Liver (tissue), 9 donors: ENCODE data around the gene ZNF584. TPM values are rescaled to one million over a fixed set of nuclear protein-coding genes. Genes with fewer than 3 reads are reported as not detected.
A peak's percentile ranks its signal among the peaks of the same experiment; 100 is the strongest.

ENCODE experiments used
- DNase-seq: peaks from one replicate; pipeline ENCODE4 v3.0.0-alpha.2; 2017; ENCODE audit warnings: low spot score
- H3K27ac ChIP-seq, 2 donors: one replicate each; pipeline ENCODE4 v1.7.0; 2013; ENCODE audit warnings: inconsistent platforms in 2 of 2, low read length in 2 of 2, control low read depth in 1 of 2, low read depth in 1 of 2, mild to moderate bottlenecking in 1 of 2
- H3K27me3 ChIP-seq, 4 donors: one replicate each; pipeline versions ENCODE4 v1.6.1 to v1.7.0; 2013; ENCODE audit warnings: low read length in 3 of 4, inconsistent platforms in 1 of 4, mild to moderate bottlenecking in 1 of 4, moderate library complexity in 1 of 4; ENCODE audit not compliant: control insufficient read depth in 4 of 4, insufficient read depth in 4 of 4
- H3K36me3 ChIP-seq, 4 donors: one replicate each; pipeline versions ENCODE4 v1.6.1 to v1.7.0; 2013; ENCODE audit warnings: low read length in 3 of 4, mild to moderate bottlenecking in 3 of 4, low read depth in 1 of 4, moderate library complexity in 1 of 4; ENCODE audit not compliant: control insufficient read depth in 4 of 4, insufficient read depth in 3 of 4
- H3K4me1 ChIP-seq, 4 donors: one replicate each; pipeline versions ENCODE4 v1.6.1 to v1.7.0; 2013; ENCODE audit warnings: low read length in 3 of 4, mild to moderate bottlenecking in 3 of 4, moderate library complexity in 1 of 4; ENCODE audit not compliant: control insufficient read depth in 4 of 4, insufficient read depth in 4 of 4
- H3K4me3 ChIP-seq, 3 donors: one replicate each; pipeline versions ENCODE4 v1.6.1 to v1.7.0; 2013; ENCODE audit warnings: low read length in 3 of 3, control low read depth in 1 of 3, low read depth in 1 of 3, mild to moderate bottlenecking in 1 of 3
- H3K9ac ChIP-seq, 2 donors: one replicate each; pipeline ENCODE4 v1.7.0; 2013; ENCODE audit warnings: low read length in 2 of 2, mild to moderate bottlenecking in 2 of 2, moderate library complexity in 2 of 2, control low read depth in 1 of 2, low read depth in 1 of 2
- H3K9me3 ChIP-seq, 4 donors: one replicate each; pipeline versions ENCODE4 v1.6.1 to v1.7.0; 2013; ENCODE audit warnings: low read length in 3 of 4; ENCODE audit not compliant: control insufficient read depth in 4 of 4
- CTCF ChIP-seq: fragments of 150-350 bp; IDR thresholded peaks from 2 replicates; pipeline ENCODE4 v1.5.1; 2017; ENCODE audit warnings: improper control_type of control experiment, low read depth, low read length; ENCODE audit not compliant: missing input control
- EGR1 ChIP-seq, 2 donors: IDR thresholded peaks; 2 replicates each; pipeline ENCODE4 v1.6.1; 2016 to 2018; ENCODE audit warnings: antibody characterized with exemption in 2 of 2, low read depth in 2 of 2
- FOXA1 ChIP-seq: IDR thresholded peaks from 2 replicates; pipeline ENCODE4 v1.6.1; 2016; ENCODE audit warnings: antibody characterized with exemption
- FOXA2 ChIP-seq: IDR thresholded peaks from 2 replicates; pipeline ENCODE4 v1.6.1; 2016; ENCODE audit warnings: antibody characterized with exemption
- HNF4A ChIP-seq, 2 donors: conservative IDR thresholded peaks; 2 replicates each; pipeline ENCODE4 v1.6.1; 2016; ENCODE audit warnings: antibody characterized with exemption in 2 of 2, mild to moderate bottlenecking in 2 of 2
- HNF4G ChIP-seq: IDR thresholded peaks from 2 replicates; pipeline ENCODE4 v1.6.1; 2016; ENCODE audit warnings: antibody characterized with exemption
- JUND ChIP-seq, 2 donors: IDR thresholded peaks; 2 replicates each; pipeline ENCODE4 v1.6.1; 2016; ENCODE audit warnings: antibody characterized with exemption in 2 of 2
- MAX ChIP-seq: IDR thresholded peaks from 2 replicates; pipeline ENCODE4 v1.6.1; 2016; ENCODE audit warnings: antibody characterized with exemption
- NR2F2 ChIP-seq: IDR thresholded peaks from 2 replicates; pipeline ENCODE4 v1.6.1; 2016; ENCODE audit warnings: antibody characterized with exemption
- RAD21 ChIP-seq, 2 donors: IDR thresholded peaks; 2 replicates each; pipeline ENCODE4 v1.6.1; 2016; ENCODE audit warnings: antibody characterized with exemption in 2 of 2, mild to moderate bottlenecking in 2 of 2
- REST ChIP-seq: IDR thresholded peaks from 2 replicates; pipeline ENCODE4 v1.6.1; 2016; ENCODE audit warnings: antibody characterized with exemption, mild to moderate bottlenecking
- RXRA ChIP-seq, 2 donors: IDR thresholded peaks; 2 replicates each; pipeline ENCODE4 v1.6.1; 2017 to 2018; ENCODE audit warnings: antibody characterized with exemption in 2 of 2, mild to moderate bottlenecking in 1 of 2
- SP1 ChIP-seq: IDR thresholded peaks from 2 replicates; pipeline ENCODE4 v1.6.1; 2018; ENCODE audit warnings: antibody characterized with exemption, mild to moderate bottlenecking
- TAF1 ChIP-seq: conservative IDR thresholded peaks from 2 replicates; pipeline ENCODE4 v1.6.1; 2016; ENCODE audit warnings: antibody characterized with exemption, mild to moderate bottlenecking
- YY1 ChIP-seq: IDR thresholded peaks from 2 replicates; pipeline ENCODE4 v1.6.1; 2016; ENCODE audit warnings: antibody characterized with exemption, mild to moderate bottlenecking
- ZBTB33 ChIP-seq: IDR thresholded peaks from 2 replicates; pipeline ENCODE4 v1.6.1; 2016; ENCODE audit warnings: antibody characterized with exemption
- WGBS: extraction: QIAGEN DNeasy Blood & Tissue Kit; methylation state at CpG from one replicate; pipeline ENCODE4 v1.1.7; 2013; 5-methylcytosine and 5-hydroxymethylcytosine counted together
- polyA plus RNA-seq, 2 donors: library from polyadenylated mRNA; stranded (reverse) in 1 of 2; unstranded in 1 of 2; fragments of 200-250 nt in 1 of 2; fragments of >200 nt in 1 of 2; fragmentation: Nextera tagmentation in 1 of 2; extraction: Ambion mirVana in 1 of 2; gene quantifications; one replicate each; pipeline versions ENCODE4 v1.2.1 to v1.2.3, GENCODE V29; 2013 to 2015
- total RNA-seq, 2 donors: library from RNA; depleted of rRNA; stranded (reverse); fragments of >200 nt; gene quantifications; one replicate each; pipeline ENCODE4 v1.2.3, GENCODE V29; 2014
- donor health status: healthy.
- donor health status: healthy.
- donor health status: healthy.
- donor health status: healthy.
- donor health status: healthy.

The ZNF584 gene
- total and polyA plus RNA-seq, 4 donors: 3.6 to 12.6 (median 10.0) TPM

GRCh38 chr19:58385891-58386575 lies 22.4 kb upstream of the ZNF584 start:
- H3K9ac ChIP-seq: peak overlapping the region; percentile 61 to 95
- H3K27me3 ChIP-seq: no peaks in the 10 kb centered on the region
- whole genome bisulfite sequencing: 13% methylated on average over 36 of the region's 36 CpGs
- no peaks in the 10 kb centered on the region for H3K9me3 ChIP-seq
- peaks cover 4 to 17% (median 10%) of the 10 kb centered on the region in 4 donors for H3K36me3 ChIP-seq
- H3K27ac ChIP-seq: peak overlapping the region; percentile 99
- peak overlapping the region; percentile 72 to 91 (median 87) for H3K4me3 ChIP-seq
- DNase-seq: no peak
- TF ChIP-seq JUND (IDR thresholded peaks at IDR 0.05) (no peak), REST (no peak), ZBTB33 (no peak), FOXA2 (no peak), FOXA1 (no peak), NR2F2 (no peak)
- H3K4me1 ChIP-seq: peaks cover 14 to 33% (median 25%) of the 10 kb centered on the region in 4 donors

GRCh38 chr19:58386576-58387337 lies 21.7 kb upstream of the ZNF584 start, which contains the start of gene RPS5:
TSS of gene RPS5 (plus strand) at chr19:58387269. CDS start at chr19:58388138, 869 bp downstream.
- H3K4me3 ChIP-seq: peak within 1 kb of the TSS; percentile 72 to 99 (median 91)
- peaks cover 4 to 20% (median 13%) of the 10 kb centered on the region in 4 donors for H3K36me3 ChIP-seq
- DNase-seq: peak; percentile 92
- H3K9ac ChIP-seq: peak within 1 kb of the TSS; percentile 95 to 97
- peak within 1 kb of the TSS; percentile 99 for H3K27ac ChIP-seq
- WGBS: under 1% methylated on average over 64 of the region's 64 CpGs
- H3K4me1 ChIP-seq: peaks cover 13 to 30% (median 24%) of the 10 kb centered on the region in 4 donors
- no peaks in the 10 kb centered on the region for H3K9me3 ChIP-seq
- no peaks in the 10 kb centered on the region for H3K27me3 ChIP-seq
- TF ChIP-seq RXRA (IDR thresholded peaks at IDR 0.05) (peak; percentile 44 to 86), JUND (IDR thresholded peaks at IDR 0.05) (no peak), ZBTB33 (no peak), NR2F2 (peak; percentile 95), HNF4A (conservative IDR thresholded peaks at IDR 0.05) (peak in 1 of 2 donors; percentile 14), RAD21 (IDR thresholded peaks at IDR 0.05) (peak in 1 of 2 donors; percentile 45), MAX (peak; percentile 93), REST (peak; percentile 88), YY1 (peak; percentile 84), SP1 (peak; percentile 72), EGR1 (IDR thresholded peaks at IDR 0.05; ENCODE audit: low read depth in 2 of 2) (peak in 1 of 2 donors; percentile 28), CTCF (no peak), FOXA1 (no peak), HNF4G (no peak), TAF1 (peak; percentile 99)
